Measurements from ENCODE around the gene UBE2F. TPM values are rescaled to one million over a fixed set of nuclear protein-coding genes. Genes with fewer than 3 reads are reported as not detected.

UBE2F gene
- total RNA-seq, 1 experiment from 2014 or later, result 44.9 TPM

DNA sequence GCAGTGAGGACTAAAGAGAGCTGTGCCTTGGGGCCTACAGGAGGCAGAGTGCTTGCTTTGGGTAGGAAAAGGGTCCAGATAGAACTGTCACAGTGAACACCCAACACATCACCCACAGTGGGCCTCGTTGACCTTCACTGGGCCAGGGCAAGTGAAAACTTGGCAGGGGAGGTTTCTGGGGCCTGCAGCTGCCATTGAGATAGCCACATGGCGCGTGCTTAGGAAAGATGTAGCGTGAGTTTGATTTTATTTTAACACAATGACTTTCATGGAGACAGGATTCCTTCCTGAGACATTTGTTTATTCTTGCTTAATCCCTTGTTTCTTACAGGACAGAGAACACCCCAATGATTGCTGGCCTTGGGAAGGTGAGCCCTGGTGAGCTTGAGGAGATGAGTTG is 124.1 kb downstream of the UBE2F start:
- TF ChIP-seq SIN3A (IDR thresholded peaks at IDR 0.05; ENCODE audit: borderline replicate concordance, insufficient read depth, low read depth, low read length), result no peak
- TF ChIP-seq, protein P1, sequence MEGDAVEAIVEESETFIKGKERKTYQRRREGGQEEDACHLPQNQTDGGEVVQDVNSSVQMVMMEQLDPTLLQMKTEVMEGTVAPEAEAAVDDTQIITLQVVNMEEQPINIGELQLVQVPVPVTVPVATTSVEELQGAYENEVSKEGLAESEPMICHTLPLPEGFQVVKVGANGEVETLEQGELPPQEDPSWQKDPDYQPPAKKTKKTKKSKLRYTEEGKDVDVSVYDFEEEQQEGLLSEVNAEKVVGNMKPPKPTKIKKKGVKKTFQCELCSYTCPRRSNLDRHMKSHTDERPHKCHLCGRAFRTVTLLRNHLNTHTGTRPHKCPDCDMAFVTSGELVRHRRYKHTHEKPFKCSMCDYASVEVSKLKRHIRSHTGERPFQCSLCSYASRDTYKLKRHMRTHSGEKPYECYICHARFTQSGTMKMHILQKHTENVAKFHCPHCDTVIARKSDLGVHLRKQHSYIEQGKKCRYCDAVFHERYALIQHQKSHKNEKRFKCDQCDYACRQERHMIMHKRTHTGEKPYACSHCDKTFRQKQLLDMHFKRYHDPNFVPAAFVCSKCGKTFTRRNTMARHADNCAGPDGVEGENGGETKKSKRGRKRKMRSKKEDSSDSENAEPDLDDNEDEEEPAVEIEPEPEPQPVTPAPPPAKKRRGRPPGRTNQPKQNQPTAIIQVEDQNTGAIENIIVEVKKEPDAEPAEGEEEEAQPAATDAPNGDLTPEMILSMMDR (IDR thresholded peaks at IDR 0.05), result no peak
- TF ChIP-seq, protein P2, sequence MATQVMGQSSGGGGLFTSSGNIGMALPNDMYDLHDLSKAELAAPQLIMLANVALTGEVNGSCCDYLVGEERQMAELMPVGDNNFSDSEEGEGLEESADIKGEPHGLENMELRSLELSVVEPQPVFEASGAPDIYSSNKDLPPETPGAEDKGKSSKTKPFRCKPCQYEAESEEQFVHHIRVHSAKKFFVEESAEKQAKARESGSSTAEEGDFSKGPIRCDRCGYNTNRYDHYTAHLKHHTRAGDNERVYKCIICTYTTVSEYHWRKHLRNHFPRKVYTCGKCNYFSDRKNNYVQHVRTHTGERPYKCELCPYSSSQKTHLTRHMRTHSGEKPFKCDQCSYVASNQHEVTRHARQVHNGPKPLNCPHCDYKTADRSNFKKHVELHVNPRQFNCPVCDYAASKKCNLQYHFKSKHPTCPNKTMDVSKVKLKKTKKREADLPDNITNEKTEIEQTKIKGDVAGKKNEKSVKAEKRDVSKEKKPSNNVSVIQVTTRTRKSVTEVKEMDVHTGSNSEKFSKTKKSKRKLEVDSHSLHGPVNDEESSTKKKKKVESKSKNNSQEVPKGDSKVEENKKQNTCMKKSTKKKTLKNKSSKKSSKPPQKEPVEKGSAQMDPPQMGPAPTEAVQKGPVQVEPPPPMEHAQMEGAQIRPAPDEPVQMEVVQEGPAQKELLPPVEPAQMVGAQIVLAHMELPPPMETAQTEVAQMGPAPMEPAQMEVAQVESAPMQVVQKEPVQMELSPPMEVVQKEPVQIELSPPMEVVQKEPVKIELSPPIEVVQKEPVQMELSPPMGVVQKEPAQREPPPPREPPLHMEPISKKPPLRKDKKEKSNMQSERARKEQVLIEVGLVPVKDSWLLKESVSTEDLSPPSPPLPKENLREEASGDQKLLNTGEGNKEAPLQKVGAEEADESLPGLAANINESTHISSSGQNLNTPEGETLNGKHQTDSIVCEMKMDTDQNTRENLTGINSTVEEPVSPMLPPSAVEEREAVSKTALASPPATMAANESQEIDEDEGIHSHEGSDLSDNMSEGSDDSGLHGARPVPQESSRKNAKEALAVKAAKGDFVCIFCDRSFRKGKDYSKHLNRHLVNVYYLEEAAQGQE (IDR thresholded peaks at IDR 0.05; ENCODE audit: insufficient read depth in 1 of 2, low read depth in 2 of 2, low read length in 1 of 2), result no peak
- no peak for TF ChIP-seq POLR2AphosphoS5 (IDR thresholded peaks at IDR 0.05; ENCODE audit: low read depth, low read length)
- no peak for TF ChIP-seq TCF7L2 (IDR thresholded peaks at IDR 0.05; ENCODE audit: low read depth, low read length)
- in situ Hi-C loops (cut with HindIII; ENCODE audit: low pct_unique_long_range_greater_than_20kb, low sequenced_read_pairs), result no loop called here
- no peak for ATAC-seq
- ChIA-PET POLR2A (no interaction called here), CTCF (no interaction called here)
- Histone ChIP-seq H3K27me3 (ENCODE audit: control insufficient read depth, insufficient read depth, low read length) (no peaks in the 10 kb centered on the region), H3K9me3 (ENCODE audit: control insufficient read depth, insufficient read depth, low read depth, low read length) (no peaks in the 10 kb centered on the region), H3K27ac (ENCODE audit: low read length) (no peak overlapping the region), H3K4me1 (ENCODE audit: control insufficient read depth, insufficient read depth, low read length) (no peaks in the 10 kb centered on the region), H3K36me3 (ENCODE audit: control insufficient read depth, insufficient read depth, low read length) (no peaks in the 10 kb centered on the region), H3K4me3 (ENCODE audit: low read depth in 2 of 2, low read length in 2 of 2) (no peak overlapping the region)
- DNase-seq (ENCODE audit: low read depth, low spot score), result no peak
- BruUV-seq (replicated peaks), result no TSS peak
- intact Hi-C loops (cut with micrococcal nuclease; ENCODE audit: unreplicated experiment), result no loop called here

DNA sequence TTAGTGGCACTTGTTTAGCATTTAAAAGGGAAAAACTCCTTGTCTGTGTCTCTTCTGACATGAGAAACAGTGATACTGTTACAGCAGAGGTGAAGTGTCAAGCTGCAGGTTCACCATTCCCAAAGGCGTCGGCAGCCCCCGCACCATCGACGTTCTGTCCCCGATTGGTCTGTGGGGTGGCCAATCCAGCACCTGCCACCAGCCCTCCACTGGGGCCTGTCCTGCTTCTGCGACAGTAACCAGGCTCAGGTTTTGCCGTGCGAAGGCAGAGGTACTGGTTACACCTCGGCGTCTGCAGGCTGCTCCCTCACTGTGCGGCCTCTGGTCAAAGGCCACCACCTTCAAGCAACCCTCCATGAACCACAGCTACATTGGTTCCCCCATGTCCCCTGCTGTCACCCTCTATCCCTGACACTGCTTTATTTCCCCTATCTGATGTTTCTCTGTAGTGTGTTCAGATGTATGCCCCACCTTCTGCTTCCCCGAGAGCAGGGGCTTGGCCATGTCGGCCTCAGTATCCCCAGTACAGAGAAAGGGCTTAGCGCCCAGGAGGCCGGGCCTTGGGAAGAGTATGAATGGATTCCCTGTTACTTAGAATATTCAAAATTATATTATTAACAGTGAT is 124.7 kb downstream of the UBE2F start:
- ChIA-PET POLR2A (no interaction called here), CTCF (no interaction called here)
- Histone ChIP-seq H3K9me3 (ENCODE audit: control insufficient read depth, insufficient read depth, low read depth, low read length) (no peaks in the 10 kb centered on the region), H3K36me3 (ENCODE audit: control insufficient read depth, insufficient read depth, low read length) (no peaks in the 10 kb centered on the region), H3K27ac (ENCODE audit: low read length) (no peak overlapping the region), H3K4me3 (ENCODE audit: low read depth in 2 of 2, low read length in 2 of 2) (no peak overlapping the region), H3K27me3 (ENCODE audit: control insufficient read depth, insufficient read depth, low read length) (no peaks in the 10 kb centered on the region), H3K4me1 (ENCODE audit: control insufficient read depth, insufficient read depth, low read length) (no peaks in the 10 kb centered on the region)
- BruUV-seq (replicated peaks), result no TSS peak
- in situ Hi-C loops (cut with HindIII; ENCODE audit: low pct_unique_long_range_greater_than_20kb, low sequenced_read_pairs) (no loop called here), intact Hi-C loops (cut with micrococcal nuclease; ENCODE audit: unreplicated experiment) (no loop called here)
- TF ChIP-seq, protein P2 (IDR thresholded peaks at IDR 0.05; ENCODE audit: insufficient read depth in 1 of 2, low read depth in 2 of 2, low read length in 1 of 2), result no peak
- TF ChIP-seq SIN3A (IDR thresholded peaks at IDR 0.05; ENCODE audit: borderline replicate concordance, insufficient read depth, low read depth, low read length) (no peak), POLR2AphosphoS5 (IDR thresholded peaks at IDR 0.05; ENCODE audit: low read depth, low read length) (no peak), TCF7L2 (IDR thresholded peaks at IDR 0.05; ENCODE audit: low read depth, low read length) (no peak)
- TF ChIP-seq, protein P1 (IDR thresholded peaks at IDR 0.05), result no peak
- no peak for DNase-seq (ENCODE audit: low read depth, low spot score)
- ATAC-seq, result no peak
